K562 (cell line): Measurements from ENCODE around the gene DNASE1L1. TPM values are rescaled to one million over a fixed set of nuclear protein-coding genes. Genes with fewer than 3 reads are reported as not detected.

Experiments used
- EGR1 ChIP-seq: fragments of 450-650 bp; conservative IDR thresholded peaks from 2 replicates; pipeline ENCODE4 v1.6.1; 2017; ENCODE audit warnings: mild to moderate bottlenecking
- JUN ChIP-seq, 2 experiments: sonication (generic) in 1 of 2; formaldehyde crosslinking in 1 of 2; IDR thresholded peaks; 2 replicates each; pipeline versions ENCODE4 v1.6.1 to v1.8.0; 2012 to 2022; ENCODE audit warnings: borderline replicate concordance in 2 of 2, mild to moderate bottlenecking in 2 of 2, improper control_type of control experiment in 1 of 2, low read depth in 1 of 2, low read length in 1 of 2, missing genetic modification reagents in 1 of 2
- RBM34 ChIP-seq: fragments of 200-400 bp; formaldehyde crosslinking; IDR thresholded peaks from 2 replicates; pipeline ENCODE4 v1.6.1; 2018; ENCODE audit warnings: low read length, borderline replicate concordance; ENCODE audit not compliant: insufficient read depth
- SMC3 ChIP-seq: conservative IDR thresholded peaks from 2 replicates; pipeline ENCODE4 v1.6.1; 2011; ENCODE audit warnings: low read depth, low read length, improper control_type of control experiment; ENCODE audit not compliant: insufficient read depth
- TFAM ChIP-seq: fragments of 250-450 bp; sonication (Bioruptor Pico); conservative IDR thresholded peaks from 2 replicates; pipeline ENCODE4 v1.5.0; 2021; ENCODE audit warnings: mild to moderate bottlenecking, moderate library complexity
- ZBTB40 ChIP-seq, 2 experiments: fragments of 450-650 bp in 1 of 2; sonication (generic) in 1 of 2; formaldehyde crosslinking in 1 of 2; IDR thresholded peaks; 2 replicates each; pipeline versions ENCODE4 v1.7.1 to v1.9.0; 2016 to 2022; ENCODE audit warnings: inconsistent platforms in 1 of 2, mild to moderate bottlenecking in 1 of 2, missing genetic modification reagents in 1 of 2
- ZBTB7A ChIP-seq: IDR thresholded peaks from 2 replicates; pipeline ENCODE4 v1.6.1; 2011; ENCODE audit warnings: low read depth, mild to moderate bottlenecking, low read length, moderate library complexity, borderline replicate concordance; ENCODE audit not compliant: control insufficient read depth
- polyA plus RNA-seq, 8 experiments: library from polyadenylated mRNA; depleted of rRNA in 4 of 8; stranded (reverse) in 5 of 8; unstranded in 3 of 8; fragments of >200 nt; fragmentation: Nextera tagmentation in 2 of 8; fragmentation: Illumina TruSeq in 1 of 8; extraction: Ambion mirVana in 2 of 8; extraction: Trizol in 1 of 8; gene quantifications; 2 replicates each; pipeline versions ENCODE4 v1.2.1 to v1.2.3, GENCODE V29; 2011 to 2014; ENCODE audit warnings: inconsistent platforms in 1 of 8, missing spikeins in 1 of 8
- total RNA-seq, 7 experiments: library from RNA; depleted of rRNA in 6 of 7; stranded (reverse); fragments of >200 nt in 6 of 7; fragmentation: Illumina TruSeq in 2 of 7; extraction: Trizol in 2 of 7; gene quantifications; 2 replicates each; pipeline versions ENCODE4 v1.2.1 to v1.2.3, GENCODE V29; 2011 to 2021; ENCODE audit warnings: low replicate concordance in 1 of 7
- TF ChIP-seq, protein P1 (sequence below), 2 experiments: fragments of 450-650 bp; IDR thresholded peaks; 2 replicates each; pipeline ENCODE4 v1.6.1; 2016

DNASE1L1 gene
- total and polyA plus RNA-seq, 9 of the 15 experiments (the other 6 are each of a cell fraction or from before 2014, with no cell fraction given): 0.73 to 12.6 (median 7.9) TPM

GRCh38 chrX:154409222-154409871 lies at the start of gene DNASE1L1 (continued):
- TF ChIP-seq ZBTB40 (IDR thresholded peaks at IDR 0.05) (0 out of 2 replicates have a peak, but pooled peaks have one; percentile 24), ZBTB40 (CRISPR knock-in tag; IDR thresholded peaks at IDR 0.05) (no peak), TFAM (no peak), JUN (IDR thresholded peaks at IDR 0.05; ENCODE audit: borderline replicate concordance, low read depth, low read length) (peak; percentile 80), JUN (CRISPR knock-in tag; IDR thresholded peaks at IDR 0.05; ENCODE audit: borderline replicate concordance) (no peak), ZBTB7A (peak; percentile 98), SMC3 (no peak), EGR1 (peak; percentile 72), RBM34 (no peak)
- TF ChIP-seq, protein P1, sequence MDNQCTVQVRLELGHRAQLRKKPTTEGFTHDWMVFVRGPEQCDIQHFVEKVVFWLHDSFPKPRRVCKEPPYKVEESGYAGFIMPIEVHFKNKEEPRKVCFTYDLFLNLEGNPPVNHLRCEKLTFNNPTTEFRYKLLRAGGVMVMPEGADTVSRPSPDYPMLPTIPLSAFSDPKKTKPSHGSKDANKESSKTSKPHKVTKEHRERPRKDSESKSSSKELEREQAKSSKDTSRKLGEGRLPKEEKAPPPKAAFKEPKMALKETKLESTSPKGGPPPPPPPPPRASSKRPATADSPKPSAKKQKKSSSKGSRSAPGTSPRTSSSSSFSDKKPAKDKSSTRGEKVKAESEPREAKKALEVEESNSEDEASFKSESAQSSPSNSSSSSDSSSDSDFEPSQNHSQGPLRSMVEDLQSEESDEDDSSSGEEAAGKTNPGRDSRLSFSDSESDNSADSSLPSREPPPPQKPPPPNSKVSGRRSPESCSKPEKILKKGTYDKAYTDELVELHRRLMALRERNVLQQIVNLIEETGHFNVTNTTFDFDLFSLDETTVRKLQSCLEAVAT (IDR thresholded peaks at IDR 0.05): no peak
